GM19324 (cell line): ENCODE measurements around the gene KIF6.

Experiments
- ATAC-seq: cut with Tn5 transposase; IDR thresholded peaks from one replicate; pipeline ENCODE4 v1.9.1; 2021; ENCODE audit warnings: mild to moderate bottlenecking, moderate library complexity; ENCODE audit not compliant: unreplicated experiment, low FRiP score

Gene KIF6

GRCh38 chr6:39339096-39339867, 385.9 kb downstream of the KIF6 start:
- ATAC-seq, result no peak

GRCh38 chr6:39338397-39338796, 386.8 kb downstream of the KIF6 start:
- ATAC-seq, result no peak

- ATAC-seq, result no peak
Measured at GRCh38 chr6:39335780-39336545, 389.2 kb downstream of the KIF6 start.

- ATAC-seq, result no peak
Measured at GRCh38 chr6:39333644-39334438, 391.4 kb downstream of the KIF6 start.

- no peak for ATAC-seq
Measured at GRCh38 chr6:39330476-39330875, 394.7 kb downstream of the KIF6 start.

- ATAC-seq, result no peak
Measured at GRCh38 chr6:39330057-39330456, 395.2 kb downstream of the KIF6 start.

GRCh38 chr6:39328066-39328465, 397.1 kb downstream of the KIF6 start:
- ATAC-seq, result no peak

GRCh38 chr6:39327507-39327906, 397.7 kb downstream of the KIF6 start:
- ATAC-seq, result no peak

- no peak for ATAC-seq
Measured at GRCh38 chr6:39322306-39322850, 402.8 kb downstream of the KIF6 start, which contains the start of gene KCNK16. TSS of gene KCNK16 (minus strand) at chr6:39322702. CDS start at chr6:39322540, 162 bp downstream.

GRCh38 chr6:39321761-39322160, 403.4 kb downstream of the KIF6 start:
- ATAC-seq, result no peak

- ATAC-seq, result no peak
Measured at GRCh38 chr6:39320363-39320984, 404.7 kb downstream of the KIF6 start.

GRCh38 chr6:39319621-39320362, 405.4 kb downstream of the KIF6 start:
- no peak for ATAC-seq

GRCh38 chr6:39317256-39317655, 408.0 kb downstream of the KIF6 start:
- ATAC-seq, result no peak

GRCh38 chr6:39314273-39314795, 410.9 kb downstream of the KIF6 start, which contains the start of gene KCNK17:
TSS of gene KCNK17 (minus strand) at chr6:39314419. CDS start at chr6:39314320, 99 bp downstream.
- no peak for ATAC-seq

- ATAC-seq, result no peak
Measured at GRCh38 chr6:39313526-39314272, 411.5 kb downstream of the KIF6 start.

GRCh38 chr6:39312912-39313525, 412.2 kb downstream of the KIF6 start:
- no peak for ATAC-seq

- ATAC-seq, result no peak
Measured at GRCh38 chr6:39310542-39310941, 414.7 kb downstream of the KIF6 start.

- ATAC-seq, result no peak
Measured at GRCh38 chr6:39309942-39310531, 415.2 kb downstream of the KIF6 start.
